Suprapubic skin (tissue), 4 donors: Measurements from ENCODE around the gene OCRL. TPM values are rescaled to one million over a fixed set of nuclear protein-coding genes. Genes with fewer than 3 reads are reported as not detected.

Source experiments
- DNase-seq, 2 donors: peaks; one replicate each; pipeline ENCODE4 v3.0.0-alpha.2; 2019; ENCODE audit warnings: low spot score in 2 of 2
- H3K27ac ChIP-seq: fragments of 200-600 bp; sonication (generic); one replicate; pipeline ENCODE4 v1.5.1; 2019
- H3K27me3 ChIP-seq: fragments of 200-600 bp; sonication (generic); one replicate; pipeline ENCODE4 v1.5.1; 2019
- H3K36me3 ChIP-seq: fragments of 200-600 bp; sonication (generic); one replicate; pipeline ENCODE4 v1.5.1; 2019
- H3K4me1 ChIP-seq: fragments of 200-600 bp; sonication (generic); one replicate; pipeline ENCODE4 v1.5.1; 2019
- H3K4me3 ChIP-seq: fragments of 200-600 bp; sonication (generic); one replicate; pipeline ENCODE4 v1.5.1; 2019; ENCODE audit warnings: mild to moderate bottlenecking
- H3K9me3 ChIP-seq: fragments of 200-600 bp; sonication (generic); one replicate; pipeline ENCODE4 v1.5.1; 2019
- EP300 ChIP-seq: sonication (generic); formaldehyde crosslinking; IDR thresholded peaks from one replicate; pipeline ENCODE4 v1.6.1; 2017; ENCODE audit warnings: antibody characterized with exemption
- POLR2A ChIP-seq, 2 donors: fragments of 450-650 bp; IDR thresholded peaks; one replicate each; pipeline ENCODE4 v1.6.1; 2017; ENCODE audit warnings: antibody characterized with exemption in 2 of 2, mild to moderate bottlenecking in 2 of 2, moderate library complexity in 2 of 2
- POLR2AphosphoS5 ChIP-seq, 3 donors: sonication (generic); formaldehyde crosslinking; IDR thresholded peaks; one replicate each; pipeline ENCODE4 v1.6.1; 2017; ENCODE audit warnings: antibody characterized with exemption in 3 of 3
- WGBS: methylation state at CpG from one replicate; pipeline ENCODE4 v1.1.5; 2018; 5-methylcytosine and 5-hydroxymethylcytosine counted together
- total RNA-seq, 4 donors: library from RNA; depleted of rRNA; stranded (reverse); fragments of >200 nt; gene quantifications; one replicate each; pipeline ENCODE4 v1.1.0, GENCODE V29; 2016
- TF ChIP-seq, protein P1 (sequence below), 2 donors: fragments of 200-600 bp in 1 of 2; fragments of 450-650 bp in 1 of 2; sonication (generic) in 1 of 2; IDR thresholded peaks; one replicate each; pipeline ENCODE4 v1.5.1; 2016 to 2019; ENCODE audit warnings: antibody characterized with exemption in 2 of 2, mild to moderate bottlenecking in 1 of 2, moderate library complexity in 1 of 2

OCRL gene
- total RNA-seq, 4 donors from 2014 or later = 15.0 to 35.4 (median 16.3) TPM

DNA sequence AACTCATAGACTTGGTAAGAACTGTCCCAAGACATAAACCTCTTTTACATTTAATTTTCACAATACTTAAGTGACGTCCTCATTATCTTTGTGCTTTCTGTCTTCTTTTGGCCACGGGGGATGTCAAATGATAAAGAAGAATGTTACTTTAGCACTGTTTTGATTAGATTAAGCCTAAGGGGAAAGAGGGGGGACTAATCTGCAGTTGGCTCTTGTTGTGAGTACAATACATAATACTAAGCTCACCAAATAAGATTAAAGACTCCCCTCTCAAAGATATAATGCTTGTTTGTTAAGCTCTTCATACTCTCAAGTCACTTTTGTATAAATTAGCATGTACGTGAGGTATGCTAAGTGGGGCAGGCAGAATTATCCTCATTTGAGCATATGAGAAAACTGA, 36.5 kb downstream of the OCRL start:
- H3K27me3 ChIP-seq = no peaks in the 10 kb centered on the region
- no peaks in the 10 kb centered on the region for H3K36me3 ChIP-seq
- no peak for DNase-seq
- WGBS = 79% methylated on average over 3 of the region's 3 CpGs
- no peaks in the 10 kb centered on the region for H3K4me1 ChIP-seq
- no peak overlapping the region for H3K27ac ChIP-seq
- H3K9me3 ChIP-seq = no peaks in the 10 kb centered on the region
- H3K4me3 ChIP-seq = no peak overlapping the region
- no peak for TF ChIP-seq POLR2AphosphoS5 (IDR thresholded peaks at IDR 0.05)
- TF ChIP-seq POLR2A (IDR thresholded peaks at IDR 0.05) = no peak
- TF ChIP-seq, protein P1, sequence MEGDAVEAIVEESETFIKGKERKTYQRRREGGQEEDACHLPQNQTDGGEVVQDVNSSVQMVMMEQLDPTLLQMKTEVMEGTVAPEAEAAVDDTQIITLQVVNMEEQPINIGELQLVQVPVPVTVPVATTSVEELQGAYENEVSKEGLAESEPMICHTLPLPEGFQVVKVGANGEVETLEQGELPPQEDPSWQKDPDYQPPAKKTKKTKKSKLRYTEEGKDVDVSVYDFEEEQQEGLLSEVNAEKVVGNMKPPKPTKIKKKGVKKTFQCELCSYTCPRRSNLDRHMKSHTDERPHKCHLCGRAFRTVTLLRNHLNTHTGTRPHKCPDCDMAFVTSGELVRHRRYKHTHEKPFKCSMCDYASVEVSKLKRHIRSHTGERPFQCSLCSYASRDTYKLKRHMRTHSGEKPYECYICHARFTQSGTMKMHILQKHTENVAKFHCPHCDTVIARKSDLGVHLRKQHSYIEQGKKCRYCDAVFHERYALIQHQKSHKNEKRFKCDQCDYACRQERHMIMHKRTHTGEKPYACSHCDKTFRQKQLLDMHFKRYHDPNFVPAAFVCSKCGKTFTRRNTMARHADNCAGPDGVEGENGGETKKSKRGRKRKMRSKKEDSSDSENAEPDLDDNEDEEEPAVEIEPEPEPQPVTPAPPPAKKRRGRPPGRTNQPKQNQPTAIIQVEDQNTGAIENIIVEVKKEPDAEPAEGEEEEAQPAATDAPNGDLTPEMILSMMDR (IDR thresholded peaks at IDR 0.05) = no peak
- TF ChIP-seq EP300 = no peak

GRCh38 chrX:129577473-129577872, 37.4 kb downstream of the OCRL start:
- TF ChIP-seq POLR2A (IDR thresholded peaks at IDR 0.05) = no peak
- TF ChIP-seq EP300 = no peak
- no peak for TF ChIP-seq POLR2AphosphoS5 (IDR thresholded peaks at IDR 0.05)
- no peaks in the 10 kb centered on the region for H3K4me1 ChIP-seq
- H3K9me3 ChIP-seq = no peaks in the 10 kb centered on the region
- no peaks in the 10 kb centered on the region for H3K27me3 ChIP-seq
- WGBS = 56% methylated on average over 5 of the region's 5 CpGs
- no peaks in the 10 kb centered on the region for H3K36me3 ChIP-seq
- no peak for DNase-seq
- no peak overlapping the region for H3K27ac ChIP-seq
- H3K4me3 ChIP-seq = no peak overlapping the region

DNA sequence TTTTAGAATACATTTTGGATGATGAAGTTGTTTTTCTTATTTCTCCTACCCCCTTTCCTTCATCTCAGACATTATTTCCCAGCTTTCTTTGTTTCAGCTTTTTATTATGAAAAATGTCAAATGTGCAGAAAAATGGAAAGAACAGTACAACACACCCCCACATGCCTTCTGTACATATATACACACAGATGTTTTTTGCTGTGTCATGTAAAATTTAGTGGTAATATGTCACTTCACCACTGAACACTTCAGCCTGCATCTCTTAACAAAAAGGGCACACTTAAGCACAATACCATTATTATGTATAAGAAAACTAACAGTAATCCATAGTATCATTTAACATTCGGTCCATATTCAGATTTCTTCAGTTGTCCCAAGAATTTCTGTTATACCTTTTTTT, 37.8 kb downstream of the OCRL start:
- WGBS = 65% methylated on average over 1 of the region's 1 CpG
- Histone ChIP-seq H3K27me3 (no peaks in the 10 kb centered on the region), H3K4me3 (no peak overlapping the region), H3K9me3 (no peaks in the 10 kb centered on the region), H3K4me1 (no peaks in the 10 kb centered on the region), H3K36me3 (no peaks in the 10 kb centered on the region), H3K27ac (no peak overlapping the region)
- TF ChIP-seq POLR2AphosphoS5 (IDR thresholded peaks at IDR 0.05) = no peak
- no peak for DNase-seq

DNA sequence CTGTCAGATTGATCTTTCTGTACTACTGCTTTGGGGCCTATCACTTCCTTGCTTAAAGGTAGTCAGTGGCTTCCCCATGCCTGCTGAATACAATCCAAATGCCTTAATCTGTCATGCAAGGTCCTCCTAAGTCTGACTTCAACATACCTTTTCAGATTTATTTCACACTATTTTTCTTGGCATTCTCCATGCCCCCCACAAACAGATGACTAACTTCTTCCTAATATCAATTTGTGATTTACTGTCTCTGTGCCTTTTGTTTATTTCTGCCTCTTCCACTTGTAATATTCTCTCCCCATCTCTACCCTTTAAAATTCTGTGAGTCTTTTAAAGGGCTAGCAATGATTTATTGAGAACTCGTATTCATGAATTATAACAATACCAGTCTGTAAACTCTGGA, 41.8 kb downstream of the OCRL start:
- no peak for DNase-seq
- H3K27ac ChIP-seq = no peak overlapping the region
- H3K4me1 ChIP-seq = no peaks in the 10 kb centered on the region
- WGBS = 83% methylated on average over 1 of the region's 1 CpG
- no peak overlapping the region for H3K4me3 ChIP-seq
- TF ChIP-seq EP300 = no peak
- peaks cover 1% of the 10 kb centered on the region for H3K36me3 ChIP-seq
- no peaks in the 10 kb centered on the region for H3K9me3 ChIP-seq
- no peaks in the 10 kb centered on the region for H3K27me3 ChIP-seq

DNA sequence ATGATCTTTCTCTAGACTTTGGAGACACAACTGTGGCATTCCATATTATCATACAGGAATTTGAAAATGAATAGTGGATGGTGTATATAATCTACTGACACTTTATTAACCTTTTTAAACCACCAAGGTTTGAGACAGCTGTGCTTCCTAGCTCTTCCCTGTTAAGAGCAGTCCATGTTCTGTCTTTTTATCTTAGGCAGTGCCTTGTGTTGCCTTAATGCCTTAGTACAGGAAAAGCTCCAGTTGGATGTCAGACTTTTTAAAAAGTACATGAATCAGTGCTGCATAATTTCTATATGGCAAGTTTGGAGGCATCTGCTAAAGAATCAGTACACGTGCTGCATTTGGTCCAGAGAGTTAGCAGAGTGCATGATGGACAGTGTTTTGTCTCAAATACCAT, 45.1 kb downstream of the OCRL start:
- no peak overlapping the region for H3K4me3 ChIP-seq
- H3K4me1 ChIP-seq = no peaks in the 10 kb centered on the region
- no peak for DNase-seq
- no peaks in the 10 kb centered on the region for H3K27me3 ChIP-seq
- 50% methylated on average over 1 of the region's 1 CpG for WGBS
- TF ChIP-seq, protein P1 (IDR thresholded peaks at IDR 0.05) = no peak
- TF ChIP-seq POLR2AphosphoS5 (IDR thresholded peaks at IDR 0.05) (no peak), POLR2A (IDR thresholded peaks at IDR 0.05) (no peak), EP300 (no peak)
- no peaks in the 10 kb centered on the region for H3K9me3 ChIP-seq
- H3K36me3 ChIP-seq = peaks cover 21% of the 10 kb centered on the region
- H3K27ac ChIP-seq = no peak overlapping the region

- H3K4me3 ChIP-seq = no peak overlapping the region
- no peak overlapping the region for H3K27ac ChIP-seq
- WGBS = 59% methylated on average over 3 of the region's 3 CpGs
- no peaks in the 10 kb centered on the region for H3K9me3 ChIP-seq
- no peaks in the 10 kb centered on the region for H3K4me1 ChIP-seq
- H3K27me3 ChIP-seq = no peaks in the 10 kb centered on the region
- H3K36me3 ChIP-seq = peaks cover 21% of the 10 kb centered on the region
- TF ChIP-seq EP300 (no peak), POLR2AphosphoS5 (IDR thresholded peaks at IDR 0.05) (no peak), POLR2A (IDR thresholded peaks at IDR 0.05) (no peak)
- TF ChIP-seq, protein P1 (IDR thresholded peaks at IDR 0.05) = no peak
- DNase-seq = no peak
These were observed 45.6 kb downstream of the OCRL start for GRCh38 chrX:129585691-129586090.

DNA sequence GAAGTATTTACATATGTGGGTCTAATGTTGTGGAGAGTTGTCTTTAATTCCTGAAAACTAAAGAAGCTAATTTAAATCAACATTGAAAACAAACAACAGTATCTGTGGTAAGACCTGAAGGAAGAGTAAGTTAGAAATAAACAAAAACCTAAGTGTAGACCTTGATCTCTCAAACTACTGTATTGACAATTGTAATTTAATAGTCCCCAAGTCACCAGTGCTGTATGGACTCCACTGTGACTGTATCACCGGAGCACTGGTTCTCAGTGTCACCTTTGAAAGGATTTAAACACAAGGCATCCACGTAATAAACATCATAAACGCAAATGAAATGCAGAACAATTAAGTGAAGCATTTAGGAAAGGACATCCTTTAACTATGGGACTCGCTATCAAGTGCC, 46.4 kb downstream of the OCRL start:
- 82% methylated on average over 4 of the region's 4 CpGs for WGBS
- H3K4me1 ChIP-seq = no peaks in the 10 kb centered on the region
- H3K4me3 ChIP-seq = no peak overlapping the region
- TF ChIP-seq, protein P1 (IDR thresholded peaks at IDR 0.05) = no peak
- TF ChIP-seq POLR2A (IDR thresholded peaks at IDR 0.05) = no peak
- no peak for TF ChIP-seq EP300
- no peak for TF ChIP-seq POLR2AphosphoS5 (IDR thresholded peaks at IDR 0.05)
- DNase-seq = no peak
- no peaks in the 10 kb centered on the region for H3K27me3 ChIP-seq
- H3K36me3 ChIP-seq = peaks cover 21% of the 10 kb centered on the region
- no peak overlapping the region for H3K27ac ChIP-seq
- no peaks in the 10 kb centered on the region for H3K9me3 ChIP-seq
